ENCODE data around the gene PRKN.

- TF ChIP-seq CTCF (IDR thresholded peaks at IDR 0.05) (no peak), EZH2phosphoT487 (IDR thresholded peaks at IDR 0.05) (no peak)
Measured at GRCh38 chr6:161917645-161918044, 809.9 kb downstream of the PRKN start.

Measured in neural progenitor cell (in vitro differentiated cells).